OCI-LY7 (cell line): ENCODE results near the gene REC114. TPM values are rescaled to one million over a fixed set of nuclear protein-coding genes. Genes with fewer than 3 reads are reported as not detected.

ENCODE experiments used
- BruUV-seq: library from RNA; stranded (reverse); fragments of 400-500 nt; replicated peaks from 2 replicates; lab custom pipeline; 2021; lab: Mats Ljungman, UMichigan
- CTCF ChIA-PET: fragments of 300-600 bp; sonication (Branson Sonifier 250); formaldehyde crosslinking; loops from one replicate; lab custom pipeline; 2022; ENCODE audit warnings: antibody characterized with exemption; ENCODE audit not compliant: unreplicated experiment; lab: Charles Lee
- POLR2A ChIA-PET: fragments of 300-600 bp; sonication (Branson Sonifier 250); formaldehyde crosslinking; loops from one replicate; lab custom pipeline; 2022; ENCODE audit warnings: antibody characterized with exemption; lab: Charles Lee
- DNase-seq: peaks from one replicate; pipeline ENCODE4 v3.0.0-alpha.2; 2015; ENCODE audit warnings: low spot score
- H2AFZ ChIP-seq: fragments of 200-600 bp; sonication (generic), shearing (Covaris generic); 2 replicates; pipeline ENCODE4 v1.6.1; 2014; ENCODE audit warnings: mild to moderate bottlenecking, antibody characterized with exemption, low read length, moderate library complexity
- H3K27ac ChIP-seq: fragments of 200-600 bp; sonication (generic); 2 replicates; pipeline ENCODE4 v1.5.1; 2014; ENCODE audit warnings: mixed run types, low read depth, mild to moderate bottlenecking, moderate library complexity, low read length, inconsistent platforms; ENCODE audit not compliant: poor library complexity, severe bottlenecking
- H3K36me3 ChIP-seq: fragments of 200-600 bp; sonication (generic); 2 replicates; pipeline ENCODE4 v1.6.1; 2014; ENCODE audit warnings: mild to moderate bottlenecking, antibody characterized with exemption, low read length, moderate library complexity, mixed read lengths; ENCODE audit not compliant: insufficient read depth
- H3K4me1 ChIP-seq: fragments of 200-600 bp; sonication (generic); 2 replicates; pipeline ENCODE4 v1.5.1; 2014; ENCODE audit warnings: mild to moderate bottlenecking, low read length; ENCODE audit not compliant: insufficient read depth, poor library complexity, severe bottlenecking
- H3K4me2 ChIP-seq: fragments of 200-600 bp; sonication (generic); 2 replicates; pipeline ENCODE4 v1.6.1; 2014; ENCODE audit warnings: mild to moderate bottlenecking, low read length
- H3K4me3 ChIP-seq: fragments of 200-600 bp; sonication (generic); 2 replicates; pipeline ENCODE4 v1.5.1; 2014; ENCODE audit warnings: mild to moderate bottlenecking, low read depth, low read length; ENCODE audit not compliant: poor library complexity, severe bottlenecking
- H3K79me2 ChIP-seq: fragments of 200-600 bp; sonication (generic); 2 replicates; pipeline ENCODE4 v1.6.1; 2016; ENCODE audit warnings: low read depth, mild to moderate bottlenecking, low read length, moderate library complexity, mixed read lengths; ENCODE audit not compliant: insufficient read depth
- H3K9me2 ChIP-seq: fragments of 200-600 bp; sonication (generic); 2 replicates; pipeline ENCODE4 v1.6.1; 2016; ENCODE audit warnings: mild to moderate bottlenecking, low read length, mixed read lengths; ENCODE audit not compliant: insufficient read depth
- H3K9me3 ChIP-seq: fragments of 200-600 bp; sonication (generic); 2 replicates; pipeline ENCODE4 v1.6.1; 2014; ENCODE audit warnings: mild to moderate bottlenecking, mixed run types, low read length, mixed read lengths
- H4K20me1 ChIP-seq: fragments of 200-600 bp; sonication (generic); 2 replicates; pipeline ENCODE4 v1.6.1; 2014; ENCODE audit warnings: mild to moderate bottlenecking, antibody characterized with exemption, low read length, moderate library complexity, mixed read lengths; ENCODE audit not compliant: insufficient read depth
- CTCF ChIP-seq: fragments of 200-600 bp; sonication (generic); conservative IDR thresholded peaks from 2 replicates; pipeline ENCODE4 v1.5.1; 2014; ENCODE audit warnings: mild to moderate bottlenecking, antibody characterized with exemption, low read length, moderate library complexity, mixed read lengths
- EZH2phosphoT487 ChIP-seq: fragments of 200-600 bp; sonication (generic); IDR thresholded peaks from 2 replicates; pipeline ENCODE4 v1.6.1; 2018; ENCODE audit warnings: low read depth, borderline replicate concordance, mild to moderate bottlenecking, mixed run types, antibody characterized with exemption, low read length, moderate library complexity, mixed read lengths
- intact Hi-C: fragments of 100-400 bp; cut with micrococcal nuclease; formaldehyde crosslinking; loops from one replicate; pipeline ENCODE4 v1.10.0; 2022; ENCODE audit not compliant: unreplicated experiment
- total RNA-seq, 2 experiments: library from RNA; depleted of rRNA in 1 of 2; stranded (reverse); fragments of >200 nt in 1 of 2; shearing (Covaris generic) in 1 of 2; gene quantifications; 2 replicates each; pipeline ENCODE4 v1.2.3, GENCODE V29; 2014 to 2022

Gene REC114
- total RNA-seq, 2 experiments from 2014 or later: not detected

DNA sequence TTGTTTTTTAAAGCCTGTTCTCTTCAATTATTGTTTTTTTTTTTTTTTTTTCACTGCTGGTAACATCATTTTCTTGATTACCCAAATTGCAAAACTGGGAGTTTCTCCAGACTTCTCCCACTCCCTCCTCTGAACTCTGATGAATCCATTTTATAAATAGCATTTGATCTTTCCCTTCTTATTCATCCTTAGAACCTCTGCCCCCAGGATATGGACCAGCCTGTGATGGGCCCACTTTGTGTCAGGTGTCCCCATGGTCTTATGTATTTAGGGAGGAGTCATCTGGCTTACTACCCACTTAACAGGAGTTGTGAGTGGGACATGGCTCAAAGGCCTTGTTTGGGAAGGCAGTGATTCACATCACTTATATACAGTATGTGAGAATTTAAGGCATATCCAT, 57.7 kb downstream of the REC114 start:
- H3K9me3 ChIP-seq: no peaks in the 10 kb centered on the region
- POLR2A ChIA-PET: interaction anchor here (0.7 kb wide), 1 partner anchor 25 kb away, joined by 3 read pairs; no protein-coding TSS in a partner anchor
- intact Hi-C loops: no loop called here
- no peaks in the 10 kb centered on the region for H3K79me2 ChIP-seq
- no peaks in the 10 kb centered on the region for H4K20me1 ChIP-seq
- H3K4me2 ChIP-seq: no peak overlapping the region
- H3K27ac ChIP-seq: no peak overlapping the region
- DNase-seq: no peak
- H3K36me3 ChIP-seq: no peaks in the 10 kb centered on the region
- H3K9me2 ChIP-seq: no peaks in the 10 kb centered on the region
- CTCF ChIA-PET: no interaction called here
- no peak overlapping the region for H2AFZ ChIP-seq
- no peak overlapping the region for H3K4me3 ChIP-seq
- BruUV-seq: no TSS peak
- H3K4me1 ChIP-seq: no peaks in the 10 kb centered on the region
- no peak for TF ChIP-seq CTCF
- TF ChIP-seq EZH2phosphoT487: no peak

DNA sequence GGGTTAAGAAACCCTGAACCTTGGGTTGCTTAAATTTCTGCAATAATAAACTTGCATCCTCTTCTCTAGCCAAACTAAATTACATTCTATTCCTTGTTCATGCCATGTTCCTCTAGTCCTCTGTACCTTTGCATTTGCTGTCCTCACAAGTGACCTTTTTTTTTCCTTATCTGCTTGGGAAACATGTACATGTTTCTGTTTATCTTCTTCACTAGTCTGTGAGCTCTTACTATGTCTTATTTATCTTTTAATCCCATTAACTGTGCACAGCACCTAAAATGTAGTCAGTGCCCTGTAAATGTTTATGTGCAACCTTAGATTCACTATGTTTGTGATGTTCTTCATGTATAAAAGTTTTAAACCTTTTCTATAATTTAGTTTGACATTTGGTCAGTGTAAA, 61.9 kb downstream of the REC114 start:
- Histone ChIP-seq H3K4me1 (no peaks in the 10 kb centered on the region), H3K9me3 (no peaks in the 10 kb centered on the region), H2AFZ (no peak overlapping the region), H3K36me3 (no peaks in the 10 kb centered on the region), H3K4me3 (no peak overlapping the region), H3K9me2 (no peaks in the 10 kb centered on the region), H3K79me2 (no peaks in the 10 kb centered on the region), H3K27ac (no peak overlapping the region), H4K20me1 (no peaks in the 10 kb centered on the region), H3K4me2 (no peak overlapping the region)
- TF ChIP-seq EZH2phosphoT487 (no peak), CTCF (no peak)
- POLR2A ChIA-PET: interaction anchor here (0.5 kb wide), 1 partner anchor 1500 kb away, joined by 3 read pairs; no protein-coding TSS in a partner anchor
- no TSS peak for BruUV-seq
- DNase-seq: no peak
- CTCF ChIA-PET: no interaction called here
- intact Hi-C loops: no loop called here

DNA sequence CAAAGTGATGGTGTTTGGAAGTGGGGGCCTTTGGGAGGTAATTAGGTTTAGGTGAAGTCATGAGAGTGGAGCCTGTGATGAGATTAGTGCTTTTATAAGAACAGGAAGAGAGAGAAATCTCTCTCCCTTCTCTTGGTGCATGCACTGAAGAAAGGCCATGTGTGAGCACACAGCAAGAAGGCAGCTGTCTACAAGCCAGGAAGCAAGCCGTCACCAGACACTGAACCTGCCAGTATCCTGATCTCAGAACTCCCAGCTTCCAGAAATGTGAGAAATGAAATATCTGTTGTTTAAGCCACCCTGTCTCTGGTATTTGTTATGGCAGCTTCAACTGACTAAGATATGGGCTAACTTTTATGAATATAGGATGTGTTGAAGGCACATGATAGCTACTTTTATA, 72.6 kb downstream of the REC114 start:
- intact Hi-C loops: no loop called here
- Histone ChIP-seq H3K4me2 (no peak overlapping the region), H2AFZ (no peak overlapping the region), H4K20me1 (no peaks in the 10 kb centered on the region), H3K9me2 (no peaks in the 10 kb centered on the region), H3K9me3 (no peaks in the 10 kb centered on the region), H3K27ac (no peak overlapping the region), H3K36me3 (no peaks in the 10 kb centered on the region), H3K4me3 (no peak overlapping the region), H3K4me1 (no peaks in the 10 kb centered on the region), H3K79me2 (no peaks in the 10 kb centered on the region)
- ChIA-PET CTCF (no interaction called here), POLR2A (interaction anchor here (1.2 kb wide), 1 partner anchor 89 kb away, joined by 6 read pairs; no protein-coding TSS in a partner anchor)
- no peak for TF ChIP-seq EZH2phosphoT487
- no peak for TF ChIP-seq CTCF
- BruUV-seq: no TSS peak
- no peak for DNase-seq
